Epithelial cell of proximal tubule (primary cell): ENCODE measurements around the gene MCF2L2. TPM values are rescaled to one million over a fixed set of nuclear protein-coding genes. Genes with fewer than 3 reads are reported as not detected.

Experiments used
- DNase-seq: peaks from one replicate; pipeline ENCODE4 v3.0.0-alpha.2; 2011; ENCODE audit warnings: low read depth
- H3K4me3 ChIP-seq: 2 replicates; pipeline ENCODE4 v1.5.1; 2011; ENCODE audit warnings: low read depth, mild to moderate bottlenecking, low read length
- CTCF ChIP-seq: conservative IDR thresholded peaks from 2 replicates; pipeline ENCODE4 v1.5.1; 2012; ENCODE audit warnings: low read depth, mild to moderate bottlenecking, low read length
- total RNA-seq: library from RNA; depleted of rRNA; stranded (reverse); fragments of >200 nt; gene quantifications from 2 replicates; pipeline ENCODE4 v1.2.3, GENCODE V29; 2015

The MCF2L2 gene
- total RNA-seq, 1 donor from 2014 or later, result 0.58 TPM

GRCh38 chr3:183350164-183350563 is 78.3 kb downstream of the MCF2L2 start:
- TF ChIP-seq CTCF, result no peak
- DNase-seq, result no peak

GRCh38 chr3:183349421-183350157 is 78.8 kb downstream of the MCF2L2 start:
- no peak for DNase-seq
- no peak for TF ChIP-seq CTCF
- H3K4me3 ChIP-seq, result no peak overlapping the region

More at GRCh38 chr3:183350164-183350563, 78.3 kb downstream of the MCF2L2 start:
- no peak overlapping the region for H3K4me3 ChIP-seq

DNA sequence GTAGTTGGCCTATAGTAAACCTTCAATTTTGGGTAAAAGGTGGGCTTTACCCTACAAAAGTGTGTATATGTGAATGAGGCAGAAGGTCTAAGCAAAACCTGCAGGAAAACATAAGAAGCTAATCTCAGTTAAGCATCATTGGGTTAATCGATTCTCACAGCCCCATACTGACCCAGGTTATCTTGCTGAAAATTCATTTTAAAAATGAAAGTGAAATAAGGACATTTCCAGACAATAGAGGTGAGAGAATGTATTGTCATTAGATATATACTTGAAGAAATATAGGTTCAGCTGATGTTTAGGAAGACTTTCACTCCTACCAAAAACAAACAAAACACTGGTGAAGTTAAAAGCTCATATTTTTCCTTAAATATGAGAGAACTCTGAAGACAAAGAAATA is 85.6 kb downstream of the MCF2L2 start:
- H3K4me3 ChIP-seq, result no peak overlapping the region
- TF ChIP-seq CTCF, result no peak
- no peak for DNase-seq

DNA sequence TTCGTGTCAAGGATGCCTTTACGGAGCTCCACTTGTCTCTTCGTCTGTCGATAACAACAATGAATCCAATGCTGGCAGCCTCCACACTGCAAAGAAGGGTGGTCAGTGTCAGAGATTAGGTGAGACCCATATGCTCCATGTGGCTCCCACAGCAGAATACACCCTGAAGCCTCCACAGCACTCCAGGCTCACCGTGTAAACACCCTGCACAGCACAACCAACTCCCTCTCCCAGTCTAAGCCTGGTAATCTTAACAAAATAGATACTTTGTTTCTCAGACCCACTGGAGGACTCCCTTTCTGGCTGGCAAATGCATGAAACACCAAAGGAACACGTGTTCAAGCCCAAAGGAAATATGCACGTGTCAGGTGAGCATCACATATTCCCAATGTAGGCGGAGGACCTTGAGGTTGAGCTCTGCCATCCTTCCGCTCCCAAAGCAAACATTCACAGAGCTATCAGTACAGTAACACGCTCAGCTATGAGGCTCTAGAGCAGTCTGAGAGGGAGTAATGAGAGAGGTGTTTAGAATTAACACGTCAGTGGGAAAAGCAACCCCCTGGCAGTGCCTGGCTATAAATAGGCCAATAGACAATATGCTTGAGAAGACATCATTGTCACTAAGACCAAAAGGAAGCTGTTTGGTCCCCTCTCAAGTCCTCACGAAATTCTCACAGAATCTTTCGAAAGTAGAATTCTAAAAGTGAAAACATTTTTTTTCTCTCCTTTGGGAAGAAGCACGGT is 86.7 kb downstream of the MCF2L2 start:
- H3K4me3 ChIP-seq, result no peak overlapping the region
- DNase-seq, result no peak
- no peak for TF ChIP-seq CTCF

DNA sequence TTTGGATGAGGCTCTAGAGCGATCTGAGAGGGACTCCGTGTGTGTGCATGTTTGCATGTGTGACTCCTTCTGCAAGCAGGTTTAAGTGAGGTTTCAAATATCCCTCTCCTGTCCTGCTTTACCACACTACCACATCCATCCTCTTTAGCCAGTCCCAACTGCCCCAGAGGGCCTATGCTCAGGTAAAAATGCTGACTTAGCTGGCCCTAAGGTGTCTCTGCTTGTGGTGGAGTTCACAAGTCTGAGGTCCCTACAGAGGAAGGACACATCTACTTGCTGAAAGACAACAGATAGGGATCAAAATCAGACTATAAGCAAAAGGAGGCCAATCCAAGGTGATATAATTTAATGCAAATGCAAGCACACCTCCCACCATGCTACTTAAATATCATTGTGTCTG is 88.2 kb downstream of the MCF2L2 start:
- DNase-seq, result no peak
- H3K4me3 ChIP-seq, result no peak overlapping the region
- TF ChIP-seq CTCF, result no peak

DNA sequence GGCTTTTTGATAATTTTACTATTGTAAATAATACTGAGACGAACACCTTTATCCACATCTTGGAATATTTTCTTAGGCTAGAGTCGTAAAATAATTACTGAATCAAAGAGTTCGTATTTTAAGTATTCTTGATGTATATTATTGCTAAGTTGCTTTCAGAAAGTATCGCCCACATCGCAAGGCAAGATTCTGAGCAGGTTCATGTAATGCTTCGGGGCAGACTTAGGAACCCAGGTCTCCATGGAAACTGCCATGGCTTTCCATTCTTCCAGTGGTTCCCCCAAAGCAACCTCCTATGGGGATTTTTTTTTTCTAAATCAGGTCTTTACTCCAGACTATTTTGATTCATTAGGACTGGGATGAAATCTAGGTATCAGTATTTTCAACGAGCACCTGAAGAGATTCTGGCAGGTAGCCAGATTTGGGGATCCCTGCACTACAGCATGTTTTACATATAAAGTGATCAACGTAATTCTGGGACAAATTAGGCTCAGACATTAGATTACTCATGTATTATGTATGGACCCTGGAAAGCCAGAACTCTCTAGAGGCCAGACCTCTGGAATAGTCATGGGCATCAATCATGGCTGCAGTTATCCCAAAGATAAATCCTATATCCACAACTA is 88.8 kb downstream of the MCF2L2 start:
- no peak overlapping the region for H3K4me3 ChIP-seq
- TF ChIP-seq CTCF, result no peak
- DNase-seq, result no peak
